Activated CD4-positive, alpha-beta T cell treated with anti-CD3 and anti-CD28 coated beads for 4 hours (primary cell): Measurements from ENCODE around the gene AGBL5.

Source experiments
- DNase-seq, 2 donors: peaks; one replicate each; pipeline ENCODE4 v3.0.0-alpha.2; 2020

AGBL5 gene

DNA sequence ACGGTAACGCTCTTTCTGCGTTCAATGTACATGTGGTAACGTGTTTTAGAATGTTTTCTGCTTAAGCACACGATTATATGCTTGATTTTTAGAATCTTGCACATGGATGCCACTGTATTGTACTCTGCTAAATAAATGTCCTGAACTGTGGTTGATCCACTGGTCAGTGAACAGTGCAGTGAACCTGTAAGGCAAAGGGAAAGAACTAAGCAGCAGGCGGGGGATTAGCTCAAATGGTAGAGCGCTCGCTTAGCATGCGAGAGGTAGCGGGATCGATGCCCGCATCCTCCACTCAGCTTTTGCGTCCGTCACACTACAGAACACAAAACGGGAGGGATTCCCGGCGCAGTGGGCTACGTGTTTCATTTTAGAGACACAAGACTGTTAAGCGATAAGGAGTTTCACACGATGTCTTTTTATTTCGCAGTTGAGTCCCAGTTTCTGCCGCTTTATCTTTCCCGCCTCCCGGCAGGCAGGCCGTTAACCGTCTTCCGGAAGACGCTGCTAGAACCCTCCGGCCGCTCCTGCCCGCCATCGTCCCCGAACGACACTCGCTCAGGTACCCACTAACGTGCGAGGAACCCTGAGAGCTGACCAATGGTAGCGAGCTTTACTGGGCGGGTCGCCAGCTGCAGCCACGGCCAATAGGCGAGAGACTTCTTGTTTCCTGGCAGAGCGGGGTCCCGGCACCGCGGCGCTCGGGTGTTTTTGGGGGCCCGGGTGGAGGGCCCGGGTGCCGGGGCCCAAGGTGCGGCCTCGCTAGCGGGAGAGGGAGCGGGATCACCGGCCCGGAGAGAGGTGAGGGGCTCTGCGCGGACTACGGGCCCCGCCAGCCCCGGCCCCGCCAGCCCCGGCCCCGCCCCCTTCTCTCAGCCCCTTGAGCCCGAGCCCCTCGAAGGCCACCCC is at the start of gene AGBL5:
AGBL5 (plus strand) TSS at position 673 of the 906 bp plus-strand sequence. CDS start 1,291 bp downstream, outside the sequence.
- DNase-seq = peak; percentile 93 to 95

GRCh38 chr2:27001950-27002349 is 49.5 kb upstream of the AGBL5 start:
- no peak for DNase-seq

DNA sequence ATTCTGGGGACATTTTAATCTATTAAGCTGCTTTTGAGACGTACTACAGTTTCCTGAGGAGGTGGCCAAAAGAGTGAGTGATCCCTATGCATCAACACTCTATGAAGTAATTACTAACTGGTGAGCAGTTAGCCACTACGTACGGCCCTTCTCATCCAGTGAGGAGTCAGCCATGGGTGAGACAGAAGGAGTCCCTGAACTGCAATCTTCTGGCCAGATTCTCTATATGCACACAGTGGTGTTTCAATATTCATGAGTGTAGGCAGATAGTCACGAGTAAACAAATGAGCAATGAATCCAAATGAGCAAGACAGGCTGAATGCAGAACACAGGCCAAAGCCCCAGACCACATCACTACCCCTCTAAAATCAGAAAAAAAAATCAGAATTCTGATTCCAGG is 48.5 kb upstream of the AGBL5 start:
- DNase-seq = no peak

DNA sequence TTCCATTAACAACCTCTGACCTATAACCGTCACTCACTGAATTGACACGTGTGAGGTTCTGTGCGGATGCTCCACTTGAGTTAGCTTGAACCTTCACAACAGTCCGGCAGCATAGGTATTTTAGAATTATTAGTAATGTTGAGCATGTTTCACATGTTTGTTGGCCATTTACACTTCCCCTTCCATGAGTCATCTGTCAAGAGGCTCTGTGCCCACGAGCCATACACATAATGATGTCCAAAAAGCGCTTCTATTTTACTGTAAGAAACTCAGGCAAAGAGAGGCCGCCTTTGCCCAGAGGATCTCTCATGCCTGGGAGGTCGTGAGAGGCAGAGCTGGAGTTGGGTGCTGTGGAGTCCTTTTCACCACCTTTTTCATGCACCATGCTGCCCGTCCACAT is 47.6 kb upstream of the AGBL5 start:
- no peak for DNase-seq

DNA sequence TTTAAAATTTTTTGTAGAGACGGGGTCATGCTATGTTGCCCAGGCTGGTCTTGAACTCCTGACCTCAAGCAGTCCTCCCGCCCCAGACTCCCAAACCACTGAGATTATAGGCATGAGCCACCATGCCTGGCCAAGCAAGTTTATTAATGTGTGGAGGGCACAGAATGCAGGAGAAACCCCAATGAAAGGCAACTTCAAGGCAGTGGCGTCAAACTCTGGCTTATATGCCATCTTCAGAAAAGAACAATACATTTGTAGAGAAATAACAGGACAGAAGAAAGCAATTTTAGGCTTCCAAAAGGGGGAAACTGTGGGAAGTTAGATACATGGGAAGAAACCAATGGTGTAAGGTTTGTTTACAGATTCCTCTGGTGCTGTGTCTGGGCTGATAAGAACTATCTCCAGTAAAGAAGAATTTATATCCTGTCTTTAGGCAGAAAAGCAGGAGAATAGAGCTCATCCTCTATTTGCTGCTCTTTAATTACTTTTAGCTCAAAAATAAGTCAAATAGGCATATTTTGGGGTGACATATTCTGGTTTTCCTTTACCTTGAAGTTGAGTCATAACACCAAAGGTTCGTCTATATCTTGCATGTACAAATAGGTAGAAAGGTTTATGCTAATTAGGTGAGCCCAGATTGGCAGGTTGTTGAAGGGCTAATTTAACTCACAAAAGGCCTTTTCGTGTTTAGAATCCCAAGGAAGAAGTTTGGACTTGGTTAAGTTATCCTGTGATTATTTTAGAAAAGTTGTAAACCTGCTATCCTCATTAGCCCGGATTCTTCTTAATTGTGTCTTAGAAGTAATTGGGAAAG is 44.7 kb upstream of the AGBL5 start:
- no peak for DNase-seq

- DNase-seq = no peak
Measured at GRCh38 chr2:27007416-27008374, 43.8 kb upstream of the AGBL5 start.

DNA sequence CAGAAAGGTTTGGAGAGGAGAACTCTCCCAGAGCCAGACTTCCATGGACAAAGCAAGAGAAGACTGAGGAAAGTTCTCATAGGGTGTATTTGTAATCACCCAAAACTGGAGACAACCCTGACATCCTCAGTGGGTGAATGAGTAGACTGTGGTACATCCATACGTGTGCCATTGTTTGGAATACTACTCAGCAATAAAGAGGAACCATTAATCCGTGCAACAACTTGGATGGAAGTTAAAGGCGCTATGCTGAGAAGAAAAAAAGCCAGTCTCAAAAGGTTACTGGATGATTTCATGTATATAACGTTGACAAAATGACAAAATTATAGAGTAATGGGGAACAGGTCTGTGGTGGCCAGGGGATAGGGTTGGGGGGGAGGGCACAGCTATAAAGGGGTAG is 42.8 kb upstream of the AGBL5 start:
- no peak for DNase-seq

DNA sequence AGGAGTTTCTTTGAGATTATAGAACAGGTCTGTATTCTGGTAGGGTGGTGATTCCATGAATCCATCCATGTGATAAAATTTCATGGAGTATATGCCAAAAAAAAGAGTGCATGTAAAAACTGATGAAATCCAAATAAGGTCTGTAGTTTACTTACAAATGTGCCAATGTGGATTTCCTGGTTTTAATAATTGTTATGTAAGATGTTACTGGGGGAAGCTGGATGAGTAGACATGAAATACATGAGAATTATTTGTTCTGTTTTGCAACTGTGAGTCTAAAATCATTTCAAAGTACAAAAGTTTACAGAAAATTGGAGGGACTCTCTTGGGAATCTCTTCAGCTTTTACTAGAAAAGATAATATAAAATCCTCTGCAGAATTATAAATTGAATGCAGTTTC is 42.4 kb upstream of the AGBL5 start:
- DNase-seq = no peak

GRCh38 chr2:27009716-27010115 is 41.8 kb upstream of the AGBL5 start:
- no peak for DNase-seq

DNA sequence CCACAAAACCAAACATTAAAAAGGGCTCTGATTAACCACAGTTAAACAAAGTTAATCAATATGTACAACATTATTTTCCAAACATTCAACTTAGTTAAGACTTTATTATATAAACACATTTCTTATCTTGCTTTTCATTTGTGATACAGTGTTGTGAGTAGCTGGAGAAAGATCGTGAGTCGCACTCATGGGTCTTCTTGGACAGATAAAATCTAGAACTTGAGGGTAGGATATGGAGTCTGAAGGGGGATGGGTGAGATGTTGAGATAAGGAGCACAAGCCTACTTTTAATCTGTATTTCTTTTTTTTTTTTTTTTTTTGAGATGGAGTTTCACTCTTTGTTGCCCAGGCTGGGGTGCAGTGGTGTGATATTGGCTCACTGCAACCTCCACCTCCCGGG is 41.3 kb upstream of the AGBL5 start:
- DNase-seq = no peak

DNA sequence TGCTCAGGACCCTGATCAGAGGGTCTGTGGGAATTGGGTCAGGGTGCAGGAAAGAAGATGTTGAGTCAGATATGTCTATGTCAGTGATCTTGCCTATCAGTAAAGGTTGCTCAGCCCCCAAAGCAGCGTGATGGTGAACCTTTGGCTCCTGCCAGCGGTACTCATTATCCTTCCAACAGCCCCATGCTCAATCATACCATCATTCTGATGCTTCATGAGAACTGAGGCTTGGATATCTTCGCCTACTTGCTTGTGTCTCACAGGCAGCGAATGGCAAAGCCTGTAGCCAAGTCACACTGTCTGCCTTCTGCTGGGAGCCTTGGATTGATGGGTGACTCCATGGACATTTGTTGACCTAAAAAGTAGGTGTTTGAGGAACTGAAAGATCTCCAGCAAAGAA is 37.7 kb upstream of the AGBL5 start:
- DNase-seq = no peak

DNA sequence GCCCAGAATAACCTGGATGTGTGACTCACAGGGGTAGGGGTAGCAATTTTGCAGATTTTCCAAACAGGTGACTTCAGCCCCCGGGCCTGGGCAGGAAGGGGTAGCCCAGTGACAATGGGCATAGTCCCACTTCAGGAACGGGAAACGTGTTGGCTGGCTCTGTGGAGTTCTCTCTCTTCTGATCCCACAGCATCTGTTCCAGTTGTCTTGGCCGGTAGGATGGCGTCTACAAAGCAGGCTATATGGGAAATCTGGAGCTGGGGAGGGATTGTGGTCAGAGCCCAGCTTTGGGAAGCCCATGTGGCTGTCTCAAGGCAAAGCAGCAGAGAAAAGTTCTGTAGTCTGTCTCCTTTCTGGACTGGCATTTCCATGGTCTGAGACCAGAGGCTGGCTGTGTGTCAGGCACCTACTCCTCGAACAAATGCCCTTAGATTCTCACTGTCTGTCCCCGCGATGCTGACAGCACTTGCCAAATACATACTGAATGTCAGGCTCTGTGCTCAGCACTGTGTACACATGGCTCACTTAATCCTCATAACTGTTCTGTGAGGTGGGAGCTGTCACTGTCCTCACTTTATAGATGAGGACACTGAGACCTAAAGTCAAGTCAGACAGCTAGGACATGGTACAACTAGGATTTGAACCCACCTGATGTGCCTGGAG is 36.6 kb upstream of the AGBL5 start:
- no peak for DNase-seq

GRCh38 chr2:27016801-27017325 is 34.6 kb upstream of the AGBL5 start:
- DNase-seq = peak; percentile 33 to 44

DNA sequence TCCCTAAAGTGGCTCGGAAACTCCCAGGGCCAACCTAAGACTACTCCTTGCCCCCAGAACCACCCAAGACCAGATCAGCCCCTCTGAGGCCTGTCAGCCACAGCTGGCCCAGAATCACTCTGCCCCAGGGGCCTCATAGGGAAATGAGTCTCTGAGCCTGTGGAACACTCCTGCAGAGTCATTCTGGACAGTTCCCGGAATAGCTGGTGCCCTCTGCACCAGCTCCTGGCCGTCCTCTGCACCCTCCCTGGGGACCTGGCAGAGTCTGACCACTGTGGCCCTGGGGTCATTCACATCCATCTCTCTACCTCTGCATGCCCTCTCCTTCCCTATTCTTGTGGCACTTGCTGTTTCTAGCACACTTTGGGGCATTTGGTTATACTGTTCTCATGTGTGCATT is 33.3 kb upstream of the AGBL5 start:
- no peak for DNase-seq

- no peak for DNase-seq
Measured at GRCh38 chr2:27019459-27019858, 32.0 kb upstream of the AGBL5 start.

DNA sequence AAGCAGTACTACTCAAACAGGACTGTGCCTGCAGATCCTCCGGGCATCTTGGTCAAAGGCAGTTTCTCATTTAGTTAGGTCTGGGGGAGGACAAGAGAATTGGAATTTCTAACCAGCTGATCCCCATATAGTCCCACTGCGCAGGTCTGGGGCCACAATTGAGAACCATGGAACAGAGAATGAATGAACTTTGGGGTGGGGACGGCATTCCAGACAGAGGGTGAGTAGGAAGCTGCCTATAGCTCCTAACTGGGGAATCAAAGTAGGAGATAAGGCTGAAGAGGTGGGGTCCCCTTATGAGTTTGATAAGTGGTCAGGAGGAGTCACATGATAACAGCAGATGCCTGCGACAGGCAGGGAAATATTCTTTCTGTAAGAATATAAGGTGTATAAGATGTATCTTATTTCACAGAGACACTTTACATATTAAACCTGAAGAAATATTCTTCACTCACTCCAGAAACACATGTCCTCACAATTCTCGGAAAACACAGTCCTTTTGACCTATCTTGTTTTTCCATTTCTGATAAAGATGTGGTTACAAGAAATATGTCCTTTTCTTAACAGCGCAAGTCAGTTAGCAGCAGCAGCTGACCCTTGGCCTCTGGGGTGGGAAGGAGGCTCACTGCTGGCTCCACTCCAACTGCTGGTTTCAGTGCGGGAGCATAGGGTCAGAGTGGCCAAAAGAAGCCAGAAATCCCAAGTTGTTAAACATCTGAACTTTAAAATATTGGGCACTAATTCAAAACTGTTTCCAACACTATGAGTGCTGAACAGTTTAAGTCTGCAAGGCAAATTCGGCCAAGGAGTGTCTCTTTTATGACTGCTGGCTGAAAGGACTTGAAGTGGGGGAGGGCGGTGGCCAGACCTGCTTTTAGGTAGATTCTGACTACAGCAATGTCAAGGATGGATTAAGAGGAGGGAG is 31.3 kb upstream of the AGBL5 start:
- no peak for DNase-seq

DNA sequence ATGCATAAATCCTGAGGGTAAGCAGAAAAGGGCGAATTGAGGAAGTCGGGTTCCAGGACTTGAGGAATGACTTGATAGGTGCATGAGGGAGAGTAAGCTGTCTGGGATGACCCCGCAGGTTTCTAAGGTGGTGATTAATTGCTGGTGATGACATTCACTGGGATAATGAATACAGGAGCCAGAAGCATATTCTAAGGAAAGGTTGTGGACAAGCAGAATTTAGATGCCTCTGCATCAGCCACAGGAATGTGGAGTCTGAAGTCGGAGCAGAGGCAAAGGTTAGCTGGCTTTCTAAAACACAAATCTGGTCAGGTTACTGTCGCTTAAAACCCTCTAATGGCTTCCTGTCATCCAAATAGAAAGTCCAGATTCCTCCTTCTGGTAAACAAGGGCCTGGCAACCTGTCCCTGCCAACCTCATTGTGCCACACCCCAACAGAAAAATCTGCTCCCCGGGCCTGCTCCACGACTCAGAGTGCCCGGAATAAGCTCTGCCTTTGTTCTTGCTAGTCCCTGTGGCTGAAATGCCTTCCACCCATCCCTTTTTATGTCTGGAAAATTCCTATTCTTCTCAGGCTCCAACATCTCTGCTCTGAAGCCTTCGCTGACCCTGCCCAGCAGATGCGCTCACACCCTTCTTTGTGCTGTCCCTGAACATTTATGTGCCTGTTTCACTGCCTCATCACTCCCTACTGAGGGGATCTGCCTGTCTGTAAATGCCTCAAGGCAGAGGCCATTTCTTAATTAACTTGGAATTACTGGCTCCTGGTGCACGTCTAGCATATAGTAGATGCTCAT is 30.0 kb upstream of the AGBL5 start:
- DNase-seq = no peak

DNA sequence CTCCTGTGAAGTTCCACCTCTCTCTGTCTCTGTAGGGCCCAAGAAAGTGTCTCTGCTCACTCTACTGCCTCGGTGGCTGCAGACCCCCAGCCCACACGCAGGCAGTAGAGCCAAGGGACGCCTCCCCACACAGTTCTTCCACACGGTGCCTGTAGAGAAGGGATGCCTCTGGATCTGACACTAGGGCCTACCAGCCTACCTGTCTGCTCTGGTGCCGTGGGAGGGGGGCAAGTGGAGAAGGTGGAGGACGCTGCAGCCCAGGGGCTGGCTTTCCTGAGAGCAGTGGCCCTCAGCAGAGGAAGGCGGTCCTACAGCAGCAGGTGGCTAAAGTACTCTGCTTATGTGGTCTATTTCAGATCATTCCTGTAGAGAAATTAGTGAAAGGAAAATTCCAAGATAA is 27.7 kb upstream of the AGBL5 start:
- DNase-seq = no peak

DNA sequence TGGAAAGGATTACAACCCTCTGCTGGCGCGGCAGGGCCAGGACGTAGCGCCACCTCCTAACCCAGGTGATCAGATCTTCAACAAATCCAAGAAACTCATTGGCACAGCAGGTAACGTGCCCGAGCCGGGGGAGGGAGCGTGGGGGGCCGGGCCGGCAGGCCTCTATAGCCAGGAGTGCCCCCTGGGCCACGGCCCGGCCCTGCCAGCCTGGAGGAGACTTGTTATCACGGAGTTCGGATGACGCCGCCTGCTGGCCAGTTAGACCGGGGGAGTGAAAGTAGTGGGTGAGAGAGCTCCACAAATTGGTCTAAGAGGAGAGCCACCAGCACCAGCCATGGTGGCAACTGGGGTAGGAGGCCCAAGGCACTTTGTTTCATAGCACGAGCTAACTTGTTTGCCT is 27.3 kb upstream of the AGBL5 start:
- no peak for DNase-seq

DNA sequence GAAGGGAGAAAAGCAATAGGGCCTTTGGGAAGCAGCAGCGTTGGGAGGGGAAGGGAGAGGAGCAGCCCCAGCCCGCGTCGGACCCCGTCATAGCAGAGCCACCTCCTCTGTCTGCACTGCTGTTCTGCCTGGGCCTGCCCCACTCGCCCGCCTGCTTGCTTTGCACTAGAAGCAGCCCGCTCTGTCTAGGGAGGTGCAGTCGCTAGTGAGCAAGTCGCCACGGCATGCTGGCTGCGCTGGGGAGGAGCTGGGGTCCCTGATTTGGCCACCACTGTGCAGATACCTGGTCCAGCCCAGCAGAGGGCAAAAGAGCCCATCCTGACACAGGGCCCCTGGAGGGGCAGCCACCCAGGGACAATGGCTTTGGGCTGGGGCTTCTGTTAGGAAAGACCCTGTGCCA is 26.7 kb upstream of the AGBL5 start:
- no peak for DNase-seq
